Measurements from ENCODE around the gene EIF4G3.

Gene EIF4G3

GRCh38 chr1:20983297-20983889, 193.3 kb downstream of the EIF4G3 start:
- DNase-seq: peak; percentile 28

GRCh38 chr1:20982316-20982715, 194.4 kb downstream of the EIF4G3 start:
- no peak for DNase-seq

- DNase-seq: peak; percentile 3
Measured at GRCh38 chr1:20981915-20982314, 194.8 kb downstream of the EIF4G3 start.

- no peak for DNase-seq
Measured at GRCh38 chr1:20980051-20980450, 196.6 kb downstream of the EIF4G3 start.

- DNase-seq: no peak
Measured at GRCh38 chr1:20978413-20978812, 198.3 kb downstream of the EIF4G3 start.

- DNase-seq: no peak
Measured at GRCh38 chr1:20975668-20976067, 201.0 kb downstream of the EIF4G3 start.

- DNase-seq: no peak
Measured at GRCh38 chr1:20974951-20975350, 201.7 kb downstream of the EIF4G3 start.

GRCh38 chr1:20974069-20974468, 202.6 kb downstream of the EIF4G3 start:
- no peak for DNase-seq

GRCh38 chr1:20972855-20973254, 203.8 kb downstream of the EIF4G3 start:
- DNase-seq: no peak

- DNase-seq: peak; percentile 53
Measured at GRCh38 chr1:20964540-20965484, 211.9 kb downstream of the EIF4G3 start.

GRCh38 chr1:20962576-20963258, 214.0 kb downstream of the EIF4G3 start:
- DNase-seq: no peak

- no peak for DNase-seq
Measured at GRCh38 chr1:20958430-20958829, 218.3 kb downstream of the EIF4G3 start.

GRCh38 chr1:20956272-20956671, 220.4 kb downstream of the EIF4G3 start:
- DNase-seq: no peak

GRCh38 chr1:20950679-20951078, 226.0 kb downstream of the EIF4G3 start:
- no peak for DNase-seq

- DNase-seq: no peak
Measured at GRCh38 chr1:20949871-20950590, 226.7 kb downstream of the EIF4G3 start.

- DNase-seq: no peak
Measured at GRCh38 chr1:20948101-20948500, 228.6 kb downstream of the EIF4G3 start.

GRCh38 chr1:20947409-20947808, 229.3 kb downstream of the EIF4G3 start:
- DNase-seq: no peak

GRCh38 chr1:20936621-20937020, 240.1 kb downstream of the EIF4G3 start:
- no peak for DNase-seq

- DNase-seq: no peak
Measured at GRCh38 chr1:20936216-20936615, 240.5 kb downstream of the EIF4G3 start.

- DNase-seq: no peak
Measured at GRCh38 chr1:20935717-20936116, 241.0 kb downstream of the EIF4G3 start.

- no peak for DNase-seq
Measured at GRCh38 chr1:20932437-20932977, 244.2 kb downstream of the EIF4G3 start.

- no peak for DNase-seq
Measured at GRCh38 chr1:20931930-20932436, 244.7 kb downstream of the EIF4G3 start.

GRCh38 chr1:20930427-20930826, 246.3 kb downstream of the EIF4G3 start:
- DNase-seq: no peak

Measured in COR-L47 (cell line).